Activated CD8-positive, alpha-beta memory T cell treated with anti-CD3 and anti-CD28 coated beads for 4 hours (primary cell): Measurements from ENCODE around the gene MTERF4.

ENCODE experiments used
- DNase-seq, 2 donors: peaks; one replicate each; pipeline ENCODE4 v3.0.0-alpha.2; 2020; ENCODE audit warnings: low read depth in 2 of 2

MTERF4 gene

DNA sequence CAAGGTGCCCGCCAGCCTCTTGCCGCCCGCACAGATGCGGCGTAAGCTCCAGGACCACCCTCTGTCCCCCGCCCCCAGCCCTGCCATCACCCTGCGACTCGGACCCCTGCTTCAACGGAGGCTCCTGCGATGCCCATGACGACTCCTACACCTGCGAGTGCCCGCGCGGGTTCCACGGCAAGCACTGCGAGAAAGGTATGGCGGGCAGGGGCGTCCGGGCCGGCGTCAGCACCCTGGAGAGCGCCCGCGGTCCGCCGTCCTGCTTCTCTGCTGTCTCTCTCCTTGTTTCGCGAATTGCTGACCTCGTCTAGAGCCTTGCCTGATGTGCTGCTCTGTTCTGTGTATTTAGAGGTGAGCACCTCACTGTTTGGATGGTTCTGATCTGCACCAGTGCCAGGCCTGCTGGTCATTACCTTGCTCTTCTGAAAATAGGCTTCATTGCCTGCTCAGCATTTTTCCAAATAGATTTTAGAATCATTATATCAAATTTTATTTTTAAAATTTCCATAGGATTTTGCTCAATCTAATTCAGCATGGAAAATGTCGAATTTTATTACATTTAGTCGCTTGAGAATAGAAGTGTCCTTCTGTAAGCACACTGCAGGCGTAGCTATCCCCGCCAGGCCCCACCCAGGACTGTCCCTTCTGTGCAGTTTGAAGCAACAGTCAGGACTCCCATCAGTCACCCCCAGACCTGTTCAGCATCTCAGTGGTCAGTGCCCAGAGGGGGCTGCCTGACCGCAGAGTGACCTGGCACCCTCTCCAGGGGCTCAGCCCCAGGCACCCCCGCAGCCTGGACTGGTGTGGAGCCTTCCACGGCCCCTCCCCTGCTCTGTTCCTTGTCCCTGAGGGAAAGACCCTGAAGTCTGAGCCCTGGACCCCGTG, 52.1 kb downstream of the MTERF4 start:
- DNase-seq, result no peak

DNA sequence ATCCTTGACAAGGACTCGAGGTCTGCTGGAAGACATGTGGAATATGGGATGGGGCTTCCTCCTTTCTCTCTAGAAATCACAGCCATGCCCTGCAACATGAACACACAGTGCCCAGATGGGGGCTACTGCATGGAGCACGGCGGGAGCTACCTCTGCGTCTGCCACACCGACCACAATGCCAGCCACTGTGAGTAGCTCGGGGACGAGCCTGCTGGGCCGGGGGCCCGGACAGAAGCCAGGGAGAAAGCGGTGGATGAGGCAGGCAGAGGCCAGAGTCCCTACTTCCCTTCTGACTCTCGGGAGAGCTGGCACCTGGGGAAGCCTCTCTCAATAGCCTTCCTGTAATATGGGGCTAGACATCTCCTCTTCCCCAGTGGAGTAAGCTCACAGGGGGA, 53.1 kb downstream of the MTERF4 start:
- no peak for DNase-seq

DNA sequence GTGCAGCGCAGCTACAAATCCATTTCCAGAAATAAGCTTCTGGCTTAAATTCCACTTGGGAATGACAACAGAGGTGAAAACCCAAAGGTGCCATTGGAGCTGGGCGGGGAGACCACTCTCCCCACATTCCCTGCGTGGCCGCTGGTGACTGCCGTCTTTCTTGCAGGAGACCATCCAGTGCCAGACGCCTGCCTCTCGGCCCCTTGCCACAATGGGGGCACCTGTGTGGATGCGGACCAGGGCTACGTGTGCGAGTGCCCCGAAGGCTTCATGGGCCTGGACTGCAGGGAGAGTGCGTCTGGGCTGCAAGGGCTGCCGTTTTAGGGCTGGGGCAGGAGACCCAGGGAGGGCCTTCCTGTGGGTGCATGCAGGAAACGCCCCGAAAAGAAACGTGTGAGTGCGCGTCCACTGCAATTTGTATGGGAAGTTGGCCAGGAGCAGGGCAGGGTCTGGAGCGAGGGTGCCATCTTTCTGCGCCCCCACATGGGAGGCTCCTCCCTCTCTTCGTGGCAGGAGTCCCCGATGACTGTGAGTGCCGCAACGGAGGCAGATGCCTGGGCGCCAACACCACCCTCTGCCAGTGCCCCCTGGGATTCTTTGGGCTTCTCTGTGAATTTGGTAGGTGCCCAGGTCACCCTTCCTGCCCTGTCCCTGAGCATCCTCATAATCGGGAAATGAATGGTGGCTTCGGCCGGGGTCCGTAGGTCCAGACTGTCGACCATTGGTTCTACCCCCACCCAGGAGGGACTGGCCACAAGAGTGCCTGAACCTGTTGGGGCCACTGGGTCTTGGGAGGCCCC, 53.7 kb downstream of the MTERF4 start:
- no peak for DNase-seq

DNA sequence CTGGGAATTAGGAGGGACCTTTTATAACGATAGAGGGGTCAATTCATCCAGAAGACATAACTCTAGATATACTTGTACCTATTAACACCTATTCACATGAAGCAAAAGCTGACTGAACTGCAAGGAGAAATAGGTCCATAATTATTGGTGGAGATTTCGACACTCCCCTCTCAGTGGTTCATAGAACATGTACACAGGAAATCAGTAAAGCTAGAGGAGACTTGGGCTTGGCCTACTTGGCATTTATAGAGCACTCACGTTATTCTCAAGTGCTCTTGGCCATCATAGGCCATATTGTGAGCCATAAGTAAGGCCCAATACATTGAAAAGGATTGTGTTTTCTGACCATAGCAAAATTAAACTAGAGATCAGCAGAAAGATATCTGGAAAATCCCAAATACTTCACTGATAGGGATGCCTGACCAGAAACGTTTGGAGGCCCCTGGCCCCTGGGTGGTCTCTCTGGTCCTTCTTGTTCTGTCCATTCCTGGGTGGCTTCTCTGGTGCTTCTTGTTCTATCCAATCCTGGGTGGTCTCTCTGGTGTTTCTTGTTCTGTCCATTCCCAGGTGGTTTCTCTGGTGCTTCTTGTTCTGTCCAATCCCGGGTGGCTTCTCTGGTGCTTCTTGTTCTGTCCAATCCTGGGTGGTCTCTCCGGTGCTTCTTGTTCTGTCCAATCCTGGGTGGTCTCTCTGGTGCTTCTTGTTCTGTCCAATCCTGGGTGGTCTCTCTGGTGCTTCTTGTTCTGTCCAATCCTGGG, 54.7 kb downstream of the MTERF4 start:
- DNase-seq, result no peak
